T-helper 2 cell treated with Interferon-gamma antibody and Interleukin-4, amounts not matched to agents 5 μg/mL and 100 μg/mL, for 36 hours (primary cell): Measurements from ENCODE around the gene IBTK.
"Not testable (repeated sequence)": the region's sequence is repeated elsewhere in the genome, so short reads cannot be mapped to it uniquely, and the experiment has no call there.

Experiments
- DNase-seq: peaks from one replicate; pipeline ENCODE4 v3.0.0; 2021; ENCODE audit warnings: low spot score
- H3K27ac Mint-ChIP-seq: one replicate; pipeline ENCODE4 v1.8.0; 2021; ENCODE audit warnings: mild to moderate bottlenecking, mixed read lengths
- H3K27me3 Mint-ChIP-seq: one replicate; pipeline ENCODE4 v1.8.0; 2021; ENCODE audit warnings: low read depth, mixed read lengths
- H3K36me3 Mint-ChIP-seq: one replicate; pipeline ENCODE4 v1.8.0; 2021; ENCODE audit warnings: low read depth, mixed read lengths
- H3K4me1 Mint-ChIP-seq: one replicate; pipeline ENCODE4 v1.8.0; 2021; ENCODE audit warnings: low read depth, mixed read lengths
- H3K4me3 Mint-ChIP-seq: one replicate; pipeline ENCODE4 v1.8.0; 2022; ENCODE audit warnings: mild to moderate bottlenecking, moderate library complexity, mixed read lengths
- H3K9me3 Mint-ChIP-seq: one replicate; pipeline ENCODE4 v1.8.0; 2021; ENCODE audit warnings: mixed read lengths

IBTK gene

GRCh38 chr6:82178759-82179112 is 68.8 kb downstream of the IBTK start:
- peaks cover 37% of the 10 kb centered on the region for H3K36me3 Mint-ChIP-seq
- H3K9me3 Mint-ChIP-seq: no peaks in the 10 kb centered on the region
- no peaks in the 10 kb centered on the region for H3K4me1 Mint-ChIP-seq
- H3K27me3 Mint-ChIP-seq: no peaks in the 10 kb centered on the region
- no peak for DNase-seq
- H3K4me3 Mint-ChIP-seq: no peak overlapping the region
- no peak overlapping the region for H3K27ac Mint-ChIP-seq

DNA sequence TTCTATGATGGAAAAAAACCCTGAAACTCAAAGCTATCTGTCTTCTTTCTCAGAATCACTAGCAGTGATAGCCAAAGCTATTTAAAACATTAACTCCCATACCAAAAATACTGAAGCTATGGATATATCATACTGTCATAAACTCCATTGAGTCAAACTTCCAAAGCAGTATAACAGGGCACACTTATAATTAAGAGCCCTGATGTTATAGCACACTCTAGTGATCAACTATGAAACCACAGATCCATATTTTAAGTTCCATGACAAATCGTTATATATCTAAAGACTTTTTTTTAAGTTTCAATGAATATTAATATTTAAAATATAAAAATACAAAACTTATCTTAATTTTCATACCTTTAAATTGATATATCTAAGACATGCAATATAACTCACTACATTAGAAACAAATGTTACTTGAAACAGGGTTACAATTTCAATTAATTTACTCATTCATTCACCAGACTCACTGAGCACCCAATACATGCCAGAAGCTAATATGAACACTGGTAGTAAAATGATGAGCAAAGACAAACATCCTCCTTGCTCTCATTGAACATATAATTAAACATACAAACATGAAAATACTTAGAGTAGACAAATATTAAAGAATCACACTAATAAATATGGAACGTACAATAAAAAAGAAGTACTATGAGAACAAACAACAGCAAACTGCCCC is 69.3 kb downstream of the IBTK start:
- Mint-ChIP-seq H3K27ac (no peak overlapping the region), H3K4me3 (no peak overlapping the region), H3K36me3 (peaks cover 40% of the 10 kb centered on the region)

GRCh38 chr6:82176616-82177015 is 70.9 kb downstream of the IBTK start:
- Mint-ChIP-seq H3K27me3 (no peaks in the 10 kb centered on the region), H3K4me1 (no peaks in the 10 kb centered on the region), H3K4me3 (no peak overlapping the region), H3K9me3 (no peaks in the 10 kb centered on the region), H3K27ac (peak overlapping the region; percentile 12), H3K36me3 (peaks cover 44% of the 10 kb centered on the region)
- no peak for DNase-seq

More for the DNA sequence above, 69.3 kb downstream of the IBTK start:
- DNase-seq: no peak
- Mint-ChIP-seq H3K27me3 (no peaks in the 10 kb centered on the region), H3K4me1 (no peaks in the 10 kb centered on the region), H3K9me3 (no peaks in the 10 kb centered on the region)

GRCh38 chr6:82172594-82172993 is 75.0 kb downstream of the IBTK start:
- H3K36me3 Mint-ChIP-seq: peaks cover 43% of the 10 kb centered on the region
- no peak overlapping the region for H3K27ac Mint-ChIP-seq
- no peaks in the 10 kb centered on the region for H3K4me1 Mint-ChIP-seq
- H3K4me3 Mint-ChIP-seq: no peak overlapping the region
- H3K9me3 Mint-ChIP-seq: no peaks in the 10 kb centered on the region
- no peaks in the 10 kb centered on the region for H3K27me3 Mint-ChIP-seq
- DNase-seq: no peak

GRCh38 chr6:82169138-82169876 is 78.2 kb downstream of the IBTK start:
- H3K4me1 Mint-ChIP-seq: no peaks in the 10 kb centered on the region
- H3K9me3 Mint-ChIP-seq: no peaks in the 10 kb centered on the region
- no peak overlapping the region for H3K4me3 Mint-ChIP-seq
- H3K36me3 Mint-ChIP-seq: peaks cover 50% of the 10 kb centered on the region
- no peak for DNase-seq
- no peak overlapping the region for H3K27ac Mint-ChIP-seq
- no peaks in the 10 kb centered on the region for H3K27me3 Mint-ChIP-seq

GRCh38 chr6:82166493-82166892 is 81.1 kb downstream of the IBTK start:
- no peak overlapping the region for H3K4me3 Mint-ChIP-seq
- no peaks in the 10 kb centered on the region for H3K27me3 Mint-ChIP-seq
- no peaks in the 10 kb centered on the region for H3K4me1 Mint-ChIP-seq
- H3K9me3 Mint-ChIP-seq: no peaks in the 10 kb centered on the region
- DNase-seq: no peak
- H3K36me3 Mint-ChIP-seq: peaks cover 28% of the 10 kb centered on the region
- H3K27ac Mint-ChIP-seq: no peak overlapping the region

- no peaks in the 10 kb centered on the region for H3K27me3 Mint-ChIP-seq
- H3K4me1 Mint-ChIP-seq: no peaks in the 10 kb centered on the region
- H3K4me3 Mint-ChIP-seq: no peak overlapping the region
- no peaks in the 10 kb centered on the region for H3K36me3 Mint-ChIP-seq
- H3K9me3 Mint-ChIP-seq: peaks cover under 1% of the 10 kb centered on the region
- H3K27ac Mint-ChIP-seq: no peak overlapping the region
- no peak for DNase-seq
Measured at GRCh38 chr6:82160255-82160990, 87.1 kb downstream of the IBTK start.

GRCh38 chr6:82152786-82153185 is 94.8 kb downstream of the IBTK start:
- H3K36me3 Mint-ChIP-seq, H3K9me3 Mint-ChIP-seq, H3K27ac Mint-ChIP-seq: not testable (repeated sequence)

GRCh38 chr6:82151147-82151546 is 96.4 kb downstream of the IBTK start:
- H3K9me3 Mint-ChIP-seq, H3K36me3 Mint-ChIP-seq, H3K27ac Mint-ChIP-seq, DNase-seq, H3K4me1 Mint-ChIP-seq, H3K27me3 Mint-ChIP-seq, H3K4me3 Mint-ChIP-seq: not testable (repeated sequence)

More at GRCh38 chr6:82152786-82153185, 94.8 kb downstream of the IBTK start:
- DNase-seq, H3K27me3 Mint-ChIP-seq, H3K4me1 Mint-ChIP-seq, H3K4me3 Mint-ChIP-seq: not testable (repeated sequence)

GRCh38 chr6:82145926-82146452 is 101.6 kb downstream of the IBTK start:
- DNase-seq: no peak
- no peaks in the 10 kb centered on the region for H3K27me3 Mint-ChIP-seq
- no peaks in the 10 kb centered on the region for H3K36me3 Mint-ChIP-seq
- H3K4me1 Mint-ChIP-seq: no peaks in the 10 kb centered on the region
- no peak overlapping the region for H3K27ac Mint-ChIP-seq
- H3K4me3 Mint-ChIP-seq: no peak overlapping the region
- H3K9me3 Mint-ChIP-seq: no peaks in the 10 kb centered on the region

DNA sequence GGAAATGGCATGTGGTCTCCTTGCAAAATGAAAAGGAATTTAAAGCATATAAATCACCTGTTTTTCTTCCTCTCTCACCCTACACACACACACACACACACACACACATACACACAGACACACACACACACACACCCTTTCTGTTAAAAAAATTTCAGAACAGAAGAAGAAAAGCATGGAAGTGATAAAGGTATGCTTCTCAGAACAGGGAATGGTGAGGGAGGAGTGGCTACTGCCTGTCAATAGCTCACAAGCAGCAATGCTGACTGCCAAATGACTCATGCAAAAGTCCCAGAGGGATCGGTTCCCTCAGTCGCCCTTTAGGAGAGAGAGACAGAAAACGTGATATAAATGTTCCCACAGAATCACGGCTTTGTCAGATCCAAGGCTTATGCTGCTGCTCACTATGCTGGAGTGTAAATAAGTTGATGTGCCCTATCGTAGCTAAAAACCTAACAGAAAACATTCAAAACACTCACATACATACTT is 102.6 kb downstream of the IBTK start:
- Mint-ChIP-seq H3K27me3 (no peaks in the 10 kb centered on the region), H3K4me1 (no peaks in the 10 kb centered on the region), H3K36me3 (no peaks in the 10 kb centered on the region), H3K4me3 (no peak overlapping the region), H3K9me3 (no peaks in the 10 kb centered on the region), H3K27ac (no peak overlapping the region)
- DNase-seq: no peak

DNA sequence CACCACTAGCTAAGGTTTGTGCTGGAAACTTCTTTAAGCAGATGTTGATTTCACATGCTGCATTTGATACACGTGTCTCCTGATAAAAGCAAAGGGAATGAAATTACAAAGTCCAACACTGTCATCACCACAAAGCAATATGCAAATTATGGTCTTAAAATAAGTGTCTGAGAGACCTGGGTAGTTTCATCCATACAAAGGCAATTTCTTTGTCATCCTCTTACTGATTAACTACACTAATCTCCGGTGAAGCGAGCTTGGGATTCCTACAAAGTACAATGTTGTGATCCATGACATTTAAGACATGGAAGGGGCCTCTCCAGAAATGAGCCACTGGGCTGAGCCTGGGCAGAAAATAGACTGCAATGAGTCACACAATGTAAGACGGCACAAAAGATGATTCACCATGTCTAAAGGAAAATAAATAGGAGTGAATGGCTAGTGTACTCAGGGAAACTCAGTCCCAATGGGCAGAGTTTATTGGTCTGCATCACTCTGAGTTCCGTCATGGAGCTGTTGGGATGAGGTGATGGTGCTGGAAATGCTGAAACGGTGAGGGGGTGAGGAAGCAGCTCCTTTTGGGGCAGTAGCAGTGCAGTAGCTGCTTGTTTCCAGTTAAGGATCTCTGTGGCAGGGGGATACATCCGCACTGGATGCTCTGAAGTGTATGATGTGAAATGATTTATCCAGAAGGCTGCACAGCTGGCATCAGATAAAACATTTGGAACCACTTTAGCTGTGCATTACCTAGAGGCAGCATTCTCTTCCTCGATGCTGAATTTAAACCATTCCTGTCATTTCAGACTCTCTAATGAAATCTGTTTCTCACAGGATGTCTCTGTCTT is 103.3 kb downstream of the IBTK start:
- no peak for DNase-seq
- Mint-ChIP-seq H3K36me3 (no peaks in the 10 kb centered on the region), H3K27me3 (no peaks in the 10 kb centered on the region), H3K4me1 (no peaks in the 10 kb centered on the region), H3K27ac (no peak overlapping the region), H3K9me3 (no peaks in the 10 kb centered on the region), H3K4me3 (no peak overlapping the region)

DNA sequence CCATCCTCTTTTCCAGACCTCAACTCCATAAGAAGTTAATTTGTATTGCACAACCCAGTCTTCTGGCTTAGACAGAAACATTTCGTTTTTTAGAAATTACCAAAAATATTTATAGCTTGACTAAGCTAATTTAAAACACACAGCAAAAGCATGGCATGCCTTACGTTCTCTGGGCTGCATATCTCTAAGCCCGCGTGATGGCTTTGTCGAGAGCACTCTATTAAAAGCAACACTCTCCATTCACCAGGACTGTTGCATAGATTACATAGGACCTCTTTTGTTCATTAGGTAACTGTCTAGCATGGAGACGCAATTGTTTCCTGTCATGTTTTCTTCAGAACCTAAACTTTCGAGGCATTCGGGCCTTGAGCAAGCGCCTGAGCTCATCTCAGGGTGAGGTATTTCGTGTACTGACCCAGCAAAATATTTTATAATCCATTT is 104.5 kb downstream of the IBTK start:
- Mint-ChIP-seq H3K27ac (no peak overlapping the region), H3K36me3 (no peaks in the 10 kb centered on the region), H3K4me1 (no peaks in the 10 kb centered on the region), H3K9me3 (no peaks in the 10 kb centered on the region), H3K27me3 (no peaks in the 10 kb centered on the region), H3K4me3 (no peak overlapping the region)
- no peak for DNase-seq
